ENCODE data around the gene ANKS6.

GRCh38 chr9:98780059-98780749, 16.2 kb downstream of the ANKS6 start:
- TF ChIP-seq, protein P1, sequence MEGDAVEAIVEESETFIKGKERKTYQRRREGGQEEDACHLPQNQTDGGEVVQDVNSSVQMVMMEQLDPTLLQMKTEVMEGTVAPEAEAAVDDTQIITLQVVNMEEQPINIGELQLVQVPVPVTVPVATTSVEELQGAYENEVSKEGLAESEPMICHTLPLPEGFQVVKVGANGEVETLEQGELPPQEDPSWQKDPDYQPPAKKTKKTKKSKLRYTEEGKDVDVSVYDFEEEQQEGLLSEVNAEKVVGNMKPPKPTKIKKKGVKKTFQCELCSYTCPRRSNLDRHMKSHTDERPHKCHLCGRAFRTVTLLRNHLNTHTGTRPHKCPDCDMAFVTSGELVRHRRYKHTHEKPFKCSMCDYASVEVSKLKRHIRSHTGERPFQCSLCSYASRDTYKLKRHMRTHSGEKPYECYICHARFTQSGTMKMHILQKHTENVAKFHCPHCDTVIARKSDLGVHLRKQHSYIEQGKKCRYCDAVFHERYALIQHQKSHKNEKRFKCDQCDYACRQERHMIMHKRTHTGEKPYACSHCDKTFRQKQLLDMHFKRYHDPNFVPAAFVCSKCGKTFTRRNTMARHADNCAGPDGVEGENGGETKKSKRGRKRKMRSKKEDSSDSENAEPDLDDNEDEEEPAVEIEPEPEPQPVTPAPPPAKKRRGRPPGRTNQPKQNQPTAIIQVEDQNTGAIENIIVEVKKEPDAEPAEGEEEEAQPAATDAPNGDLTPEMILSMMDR (IDR thresholded peaks at IDR 0.05 in 8 of 11, conservative IDR thresholded peaks at IDR 0.05 in 3 of 11) = no peak
- no peak for TF ChIP-seq POLR2A (IDR thresholded peaks at IDR 0.05)
- no peak for TF ChIP-seq POLR2AphosphoS5 (IDR thresholded peaks at IDR 0.05)

All from spleen (tissue), 7 donors.